ENCODE results near the gene SIKE1. TPM values are rescaled to one million over a fixed set of nuclear protein-coding genes. Genes with fewer than 3 reads are reported as not detected.
A peak's percentile ranks its signal among the peaks of the same experiment; 100 is the strongest.

Gene SIKE1
- total RNA-seq, 1 donor from 2014 or later, result 64.2 TPM

- peaks cover 30% of the 10 kb centered on the region for H3K4me1 Mint-ChIP-seq (ENCODE audit: low read depth, unreplicated experiment)
- DNase-seq (ENCODE audit: low read depth) (peak; percentile 33), FAIRE-seq (no peak)
- Histone ChIP-seq H3K36me3 (ENCODE audit: insufficient read depth, low read length) (no peaks in the 10 kb centered on the region), H3K9ac (ENCODE audit: low read length) (peak overlapping the region; percentile 100), H3K4me1 (ENCODE audit: insufficient read depth, low read length) (peaks cover 18% of the 10 kb centered on the region), H3K27me3 (ENCODE audit: insufficient read depth, low read length) (no peaks in the 10 kb centered on the region), H3K4me3 (ENCODE audit: insufficient read depth, low read depth, low read length) (peak overlapping the region; percentile 100), H3K4me2 (ENCODE audit: low read length) (peak overlapping the region; percentile 96), H4K20me1 (ENCODE audit: insufficient read depth, low read length) (peaks cover 53% of the 10 kb centered on the region), H3K9me3 (ENCODE audit: insufficient read depth, low read depth, low read length) (no peaks in the 10 kb centered on the region), H2AFZ (ENCODE audit: low read depth, low read length) (no peak overlapping the region), H3K27ac (ENCODE audit: low read depth, low read length) (peak overlapping the region; percentile 100), H3K79me2 (ENCODE audit: insufficient read depth, low read length) (peaks cover 58% of the 10 kb centered on the region)
- H3K4me3 Mint-ChIP-seq (ENCODE audit: unreplicated experiment), result peak overlapping the region; percentile 100
- TF ChIP-seq CTCF (IDR thresholded peaks at IDR 0.05; ENCODE audit: insufficient read depth, low read depth, low read length) (no peak), EZH2 (IDR thresholded peaks at IDR 0.05; ENCODE audit: insufficient read depth, low read length) (no peak)
- no peaks in the 10 kb centered on the region for H3K27me3 Mint-ChIP-seq (ENCODE audit: low read depth, unreplicated experiment)
- H3K27ac Mint-ChIP-seq (ENCODE audit: unreplicated experiment), result peak overlapping the region; percentile 100
- H3K36me3 Mint-ChIP-seq (ENCODE audit: low read depth, unreplicated experiment), result peaks cover 3% of the 10 kb centered on the region
- no peaks in the 10 kb centered on the region for H3K9me3 Mint-ChIP-seq (ENCODE audit: unreplicated experiment)
Observed at GRCh38 chr1:114756949-114757454, 23.5 kb downstream of the SIKE1 start.

GRCh38 chr1:114756009-114756892, 24.2 kb downstream of the SIKE1 start:
- Mint-ChIP-seq H3K4me3 (ENCODE audit: unreplicated experiment) (peak overlapping the region; percentile 100), H3K36me3 (ENCODE audit: low read depth, unreplicated experiment) (peaks cover 3% of the 10 kb centered on the region), H3K27ac (ENCODE audit: unreplicated experiment) (peak overlapping the region; percentile 100), H3K4me1 (ENCODE audit: low read depth, unreplicated experiment) (peaks cover 36% of the 10 kb centered on the region), H3K27me3 (ENCODE audit: low read depth, unreplicated experiment) (no peaks in the 10 kb centered on the region), H3K9me3 (ENCODE audit: unreplicated experiment) (no peaks in the 10 kb centered on the region)
- Histone ChIP-seq H3K36me3 (ENCODE audit: insufficient read depth, low read length) (no peaks in the 10 kb centered on the region), H4K20me1 (ENCODE audit: insufficient read depth, low read length) (peaks cover 61% of the 10 kb centered on the region), H3K9ac (ENCODE audit: low read length) (peak overlapping the region; percentile 100), H3K79me2 (ENCODE audit: insufficient read depth, low read length) (peaks cover 66% of the 10 kb centered on the region), H3K4me2 (ENCODE audit: low read length) (peak overlapping the region; percentile 96), H3K27ac (ENCODE audit: low read depth, low read length) (peak overlapping the region; percentile 100), H3K4me1 (ENCODE audit: insufficient read depth, low read length) (peaks cover 18% of the 10 kb centered on the region), H2AFZ (ENCODE audit: low read depth, low read length) (no peak overlapping the region), H3K9me3 (ENCODE audit: insufficient read depth, low read depth, low read length) (no peaks in the 10 kb centered on the region), H3K4me3 (ENCODE audit: insufficient read depth, low read depth, low read length) (peak overlapping the region; percentile 100), H3K27me3 (ENCODE audit: insufficient read depth, low read length) (no peaks in the 10 kb centered on the region)
- DNase-seq (ENCODE audit: low read depth) (peak; percentile 1), FAIRE-seq (no peak)
- TF ChIP-seq CTCF (IDR thresholded peaks at IDR 0.05; ENCODE audit: insufficient read depth, low read depth, low read length) (no peak), EZH2 (IDR thresholded peaks at IDR 0.05; ENCODE audit: insufficient read depth, low read length) (no peak)

Data from astrocyte (in vitro differentiated cells and primary cell).